Glutamatergic neuron (in vitro differentiated cells): ENCODE results near the gene SLC24A3. TPM values are rescaled to one million over a fixed set of nuclear protein-coding genes. Genes with fewer than 3 reads are reported as not detected.
"Not testable (repeated sequence)": the region's sequence is repeated elsewhere in the genome, so short reads cannot be mapped to it uniquely, and the experiment has no call there.

Experiments
- DNase-seq: peaks from one replicate; pipeline ENCODE4 v3.0.0; 2022
- H3K27ac Mint-ChIP-seq: one replicate; pipeline ENCODE4 v1.8.0; 2020; ENCODE audit warnings: mild to moderate bottlenecking, mixed read lengths, inconsistent platforms; ENCODE audit not compliant: unreplicated experiment
- H3K27me3 Mint-ChIP-seq: one replicate; pipeline ENCODE4 v1.8.0; 2020; ENCODE audit warnings: mild to moderate bottlenecking, moderate library complexity, mixed read lengths, inconsistent platforms; ENCODE audit not compliant: unreplicated experiment
- H3K36me3 Mint-ChIP-seq: one replicate; pipeline ENCODE4 v1.8.0; 2020; ENCODE audit warnings: mild to moderate bottlenecking, mixed read lengths, inconsistent platforms; ENCODE audit not compliant: unreplicated experiment
- H3K4me1 Mint-ChIP-seq: one replicate; pipeline ENCODE4 v1.8.0; 2020; ENCODE audit warnings: mild to moderate bottlenecking, low read depth, mixed read lengths, inconsistent platforms; ENCODE audit not compliant: unreplicated experiment
- H3K4me3 Mint-ChIP-seq: one replicate; pipeline ENCODE4 v1.8.0; 2020; ENCODE audit warnings: mild to moderate bottlenecking, mixed read lengths, inconsistent platforms; ENCODE audit not compliant: unreplicated experiment
- H3K9me3 Mint-ChIP-seq: one replicate; pipeline ENCODE4 v1.8.0; 2020; ENCODE audit warnings: mild to moderate bottlenecking, moderate library complexity, mixed read lengths, inconsistent platforms; ENCODE audit not compliant: unreplicated experiment
- total RNA-seq: library from RNA; stranded (reverse); fragmentation: NEBNext Ultra II Directional; extraction: Animal tissue kit (Norgen Biotek cat#: 25700); gene quantifications from one replicate; pipeline ENCODE4 v1.2.1, GENCODE V29; 2021; ENCODE audit not compliant: unreplicated experiment
- TF ChIP-seq, protein P1 (sequence below): fragments of 200-600 bp; sonication (generic); IDR thresholded peaks from one replicate; pipeline ENCODE4 v1.5.0; 2021; ENCODE audit not compliant: partially characterized antibody, unreplicated experiment

SLC24A3 gene
- total RNA-seq, 1 donor from 2014 or later = 9.7 TPM

DNA sequence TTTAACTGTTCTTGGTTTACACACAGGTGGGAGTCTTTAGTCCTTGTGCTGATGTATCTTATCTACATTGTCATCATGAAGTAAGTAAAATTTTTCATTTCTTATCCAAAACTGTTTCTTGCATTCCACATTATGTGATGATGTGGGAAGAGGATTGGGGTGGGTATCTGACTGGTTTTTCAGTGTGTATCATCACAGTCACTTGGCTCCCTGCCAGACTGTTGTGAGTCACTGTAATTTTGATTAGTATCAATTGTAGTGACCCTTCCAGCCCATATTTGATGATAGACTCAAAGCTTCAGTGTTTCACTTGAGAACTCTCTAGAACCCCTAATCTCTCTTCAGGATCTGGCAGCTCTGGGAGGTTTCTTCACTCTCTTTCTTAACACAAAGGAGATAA, 461.1 kb downstream of the SLC24A3 start:
- Mint-ChIP-seq H3K9me3 (peaks cover 8% of the 10 kb centered on the region), H3K36me3 (peaks cover 18% of the 10 kb centered on the region), H3K4me1 (no peaks in the 10 kb centered on the region), H3K27me3 (no peaks in the 10 kb centered on the region), H3K4me3 (no peak overlapping the region), H3K27ac (no peak overlapping the region)
- TF ChIP-seq, protein P1, sequence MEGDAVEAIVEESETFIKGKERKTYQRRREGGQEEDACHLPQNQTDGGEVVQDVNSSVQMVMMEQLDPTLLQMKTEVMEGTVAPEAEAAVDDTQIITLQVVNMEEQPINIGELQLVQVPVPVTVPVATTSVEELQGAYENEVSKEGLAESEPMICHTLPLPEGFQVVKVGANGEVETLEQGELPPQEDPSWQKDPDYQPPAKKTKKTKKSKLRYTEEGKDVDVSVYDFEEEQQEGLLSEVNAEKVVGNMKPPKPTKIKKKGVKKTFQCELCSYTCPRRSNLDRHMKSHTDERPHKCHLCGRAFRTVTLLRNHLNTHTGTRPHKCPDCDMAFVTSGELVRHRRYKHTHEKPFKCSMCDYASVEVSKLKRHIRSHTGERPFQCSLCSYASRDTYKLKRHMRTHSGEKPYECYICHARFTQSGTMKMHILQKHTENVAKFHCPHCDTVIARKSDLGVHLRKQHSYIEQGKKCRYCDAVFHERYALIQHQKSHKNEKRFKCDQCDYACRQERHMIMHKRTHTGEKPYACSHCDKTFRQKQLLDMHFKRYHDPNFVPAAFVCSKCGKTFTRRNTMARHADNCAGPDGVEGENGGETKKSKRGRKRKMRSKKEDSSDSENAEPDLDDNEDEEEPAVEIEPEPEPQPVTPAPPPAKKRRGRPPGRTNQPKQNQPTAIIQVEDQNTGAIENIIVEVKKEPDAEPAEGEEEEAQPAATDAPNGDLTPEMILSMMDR = no peak
- no peak for DNase-seq

DNA sequence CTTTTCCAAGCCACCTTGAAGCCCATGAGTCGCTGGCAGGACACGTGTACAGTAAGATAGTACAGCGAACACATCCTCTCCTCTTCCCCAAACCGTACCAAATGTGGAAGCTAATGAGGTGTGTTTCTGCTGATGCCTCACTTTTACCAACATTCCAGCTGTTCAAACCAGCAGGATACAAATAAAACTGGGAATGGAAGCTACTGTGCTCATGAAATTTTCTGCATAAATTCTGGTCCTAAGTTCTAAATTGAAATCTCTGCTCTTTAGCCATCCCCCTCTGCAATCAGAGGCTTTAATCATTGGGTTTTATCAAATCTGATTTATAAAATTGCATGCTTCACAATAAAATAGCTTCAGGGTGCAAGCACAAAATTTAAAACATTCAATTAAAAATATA, 463.8 kb downstream of the SLC24A3 start:
- DNase-seq = no peak
- Mint-ChIP-seq H3K36me3 (peaks cover 24% of the 10 kb centered on the region), H3K4me1 (peaks cover 2% of the 10 kb centered on the region), H3K9me3 (peaks cover 7% of the 10 kb centered on the region), H3K27me3 (peaks cover 5% of the 10 kb centered on the region), H3K27ac (no peak overlapping the region), H3K4me3 (no peak overlapping the region)
- TF ChIP-seq, protein P1 = no peak

DNA sequence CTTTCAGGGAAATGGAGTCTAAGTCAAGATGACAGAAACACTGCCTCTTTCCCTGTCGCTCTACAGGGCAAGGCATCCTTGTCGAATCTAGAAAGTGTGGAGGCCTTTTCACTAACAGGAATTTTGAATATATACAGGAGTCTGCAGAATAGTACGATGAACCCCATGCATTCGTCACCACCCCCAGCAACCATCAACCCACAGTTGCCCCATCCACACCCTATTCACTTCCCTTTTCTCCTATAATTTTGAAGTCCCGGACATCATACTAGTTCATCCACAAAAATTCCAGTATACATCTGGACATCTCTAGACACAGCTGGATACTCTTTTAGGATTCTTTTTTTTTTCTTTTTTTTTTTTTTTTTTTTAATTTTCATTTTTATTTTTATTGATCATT, 464.9 kb downstream of the SLC24A3 start:
- Mint-ChIP-seq H3K4me1 (peaks cover 2% of the 10 kb centered on the region), H3K9me3 (peaks cover 7% of the 10 kb centered on the region), H3K36me3 (peaks cover 17% of the 10 kb centered on the region), H3K27ac (no peak overlapping the region), H3K27me3 (peaks cover 5% of the 10 kb centered on the region), H3K4me3 (no peak overlapping the region)
- TF ChIP-seq, protein P1 = no peak
- DNase-seq = no peak

DNA sequence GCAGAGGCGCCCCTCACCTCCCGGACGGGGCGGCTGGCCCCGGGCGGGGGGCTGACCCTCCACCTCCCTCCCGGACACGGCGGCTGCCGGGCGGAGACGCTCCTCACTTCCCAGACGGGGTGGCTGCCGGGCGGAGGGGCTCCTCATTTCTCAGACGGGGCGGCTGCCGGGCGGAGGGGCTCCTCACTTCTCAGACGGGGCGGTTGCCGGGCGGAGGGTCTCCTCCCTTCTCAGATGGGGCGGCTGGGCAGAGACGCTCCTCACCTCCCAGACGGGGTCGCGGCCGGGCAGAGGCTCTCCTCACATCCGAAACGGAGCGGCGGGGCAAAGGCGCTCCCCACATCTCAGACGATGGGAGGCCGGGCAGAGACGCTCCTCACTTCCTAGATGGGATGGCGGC, 466.1 kb downstream of the SLC24A3 start:
- H3K27ac Mint-ChIP-seq, H3K4me1 Mint-ChIP-seq, H3K4me3 Mint-ChIP-seq, H3K9me3 Mint-ChIP-seq, DNase-seq, H3K27me3 Mint-ChIP-seq: not testable (repeated sequence)
- peaks cover 19% of the 10 kb centered on the region for H3K36me3 Mint-ChIP-seq

DNA sequence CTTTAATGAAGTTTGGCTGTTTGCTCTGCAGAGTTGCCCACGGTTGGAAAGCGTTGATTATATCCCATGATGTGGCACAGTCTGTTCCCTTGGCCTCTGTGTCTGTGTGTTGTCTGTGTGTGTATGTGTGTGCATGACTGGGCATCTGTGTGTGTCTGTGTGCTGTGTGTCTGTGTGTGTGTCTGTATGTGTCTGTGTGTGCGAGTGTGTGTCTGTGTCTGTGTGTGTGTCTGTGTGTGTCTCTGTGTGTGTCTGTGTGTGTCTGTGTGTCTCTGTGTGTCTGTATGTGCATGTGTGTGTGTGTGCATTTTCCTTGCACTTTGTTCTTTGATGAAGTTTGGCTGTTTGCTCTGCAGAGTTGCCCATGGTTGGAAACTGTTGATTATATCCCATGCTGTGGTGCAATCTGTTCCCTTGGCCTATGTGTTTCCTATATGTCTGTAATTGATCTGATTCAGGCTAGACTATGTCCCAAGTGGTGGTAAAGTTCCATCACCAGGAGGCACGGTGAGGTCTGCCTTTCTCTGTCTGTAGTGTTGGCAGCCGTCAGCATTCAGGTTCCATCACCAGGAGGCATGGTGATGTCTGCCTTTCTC, 467.6 kb downstream of the SLC24A3 start:
- H3K4me3 Mint-ChIP-seq = peak overlapping the region; percentile 12
- peaks cover 7% of the 10 kb centered on the region for H3K27me3 Mint-ChIP-seq
- H3K9me3 Mint-ChIP-seq = peaks cover 10% of the 10 kb centered on the region
- DNase-seq = no peak
- TF ChIP-seq, protein P1 = no peak
- H3K27ac Mint-ChIP-seq = no peak overlapping the region
- H3K36me3 Mint-ChIP-seq = peaks cover 32% of the 10 kb centered on the region
- peaks cover 2% of the 10 kb centered on the region for H3K4me1 Mint-ChIP-seq
